Ovary (tissue), 9 donors: ENCODE measurements around the gene CDH11. TPM values are rescaled to one million over a fixed set of nuclear protein-coding genes. Genes with fewer than 3 reads are reported as not detected.

Experiments used
- DNase-seq, 5 donors: peaks; one replicate each; pipeline ENCODE4 v3.0.0-alpha.2; 2019 to 2020
- H3K27ac ChIP-seq, 2 donors: fragments of 200-600 bp; one replicate each; pipeline versions ENCODE4 v1.5.1 to v1.8.0; 2019 to 2022
- H3K27me3 ChIP-seq: fragments of 200-600 bp; one replicate; pipeline ENCODE4 v1.8.0; 2022
- H3K36me3 ChIP-seq: fragments of 200-600 bp; sonication (generic); one replicate; pipeline ENCODE4 v1.5.1; 2019
- H3K4me1 ChIP-seq: one replicate; pipeline ENCODE4 v1.8.1; 2013; ENCODE audit warnings: mild to moderate bottlenecking, moderate library complexity; ENCODE audit not compliant: insufficient read depth
- H3K4me3 ChIP-seq: fragments of 200-600 bp; sonication (generic); one replicate; pipeline ENCODE4 v1.5.1; 2017
- H3K9me3 ChIP-seq, 2 donors: fragments of 200-600 bp in 1 of 2; sonication (generic) in 1 of 2; one replicate each; pipeline versions ENCODE4 v1.5.1 to v1.8.1; 2013 to 2019; ENCODE audit warnings: mild to moderate bottlenecking in 1 of 2, moderate library complexity in 1 of 2
- CTCF ChIP-seq, 3 donors: fragments of 450-650 bp in 2 of 3; fragments of 200-600 bp in 1 of 3; IDR thresholded peaks; one replicate each; pipeline versions ENCODE4 v1.5.1 to v1.8.0; 2016 to 2022; ENCODE audit warnings: antibody characterized with exemption in 3 of 3, mild to moderate bottlenecking in 1 of 3
- EP300 ChIP-seq: sonication (generic); formaldehyde crosslinking; IDR thresholded peaks from one replicate; pipeline ENCODE4 v1.6.1; 2017; ENCODE audit warnings: antibody characterized with exemption
- POLR2A ChIP-seq: fragments of 450-650 bp; IDR thresholded peaks from one replicate; pipeline ENCODE4 v1.6.1; 2017; ENCODE audit warnings: antibody characterized with exemption, mild to moderate bottlenecking, moderate library complexity
- WGBS, 3 donors: extraction: QIAGEN DNeasy Blood & Tissue Kit in 1 of 3; methylation state at CpG; one replicate each; pipeline versions ENCODE4 v1.1.5 to v1.1.7; 2013 to 2017; 5-methylcytosine and 5-hydroxymethylcytosine counted together
- intact Hi-C, 4 donors: fragments of 100-400 bp; cut with DNase I; formaldehyde crosslinking; loops; one replicate each; pipeline versions ENCODE4 v1.11.0 to v1.15.1; 2022 to 2023
- polyA plus RNA-seq, 2 donors: library from polyadenylated mRNA; stranded (reverse); fragments of 200-250 nt in 1 of 2; fragments of 350-450 nt in 1 of 2; fragmentation: Illumina TruSeq in 1 of 2; extraction: RNeasy Lipid Tissue Mini Kit (QIAGEN cat#74804) in 1 of 2; gene quantifications; one replicate each; pipeline ENCODE4 v1.2.3, GENCODE V29; 2013 to 2014
- total RNA-seq, 7 donors: library from RNA; depleted of rRNA in 2 of 7; stranded (reverse); fragments of >200 nt in 2 of 7; fragmentation: NEBNext Ultra II Directional in 3 of 7; extraction: Animal tissue kit (Norgen Biotek cat#: 25700) in 3 of 7; gene quantifications; one replicate each; pipeline versions ENCODE4 v1.1.0 to v1.2.4, GENCODE V29; 2016 to 2023
- donor health status: DM: no; HTN: no; CAD: no; lungs with moderate emphysema.
- donor health status: DM: no; HTN: no; CAD: no.
- donor health status: Bipolar disorder and iron deficiency.
- donor health status: DM: yes; HTN: yes; CAD: no.
- donor health status: DM: no; HTN: no; CAD: no.
- donor health status: DM: yes; HTN: yes; CAD: no.

CDH11 gene
- total and polyA plus RNA-seq, 9 donors, result 118 to 858 (median 478) TPM

GRCh38 chr16:65116216-65116615, 5.6 kb downstream of the CDH11 start:
- TF ChIP-seq POLR2A (no peak), EP300 (no peak), CTCF (IDR thresholded peaks at IDR 0.05) (no peak)
- Histone ChIP-seq H3K4me3 (no peak overlapping the region), H3K9me3 (no peaks in the 10 kb centered on the region), H3K4me1 (peaks cover 12% of the 10 kb centered on the region), H3K27me3 (no peaks in the 10 kb centered on the region), H3K36me3 (no peaks in the 10 kb centered on the region), H3K27ac (no peak overlapping the region)
- intact Hi-C loops, result loop anchor here in 1 of 4 donors (5.0 kb wide), 1 partner anchor 134 kb away; no protein-coding TSS in a partner anchor
- 36 to 48% (median 40%) methylated on average over 4 of the region's 4 CpGs for WGBS, 3 donors
- DNase-seq, result no peak

GRCh38 chr16:65114527-65114926, 7.3 kb downstream of the CDH11 start:
- Histone ChIP-seq H3K27ac (no peak overlapping the region), H3K36me3 (no peaks in the 10 kb centered on the region), H3K4me3 (no peak overlapping the region), H3K9me3 (no peaks in the 10 kb centered on the region), H3K4me1 (peaks cover 14% of the 10 kb centered on the region), H3K27me3 (no peaks in the 10 kb centered on the region)
- DNase-seq, result no peak
- TF ChIP-seq POLR2A (no peak), CTCF (IDR thresholded peaks at IDR 0.05) (no peak), EP300 (no peak)
- WGBS, 3 donors, result 53 to 61% (median 59%) methylated on average over 9 of the region's 9 CpGs
- intact Hi-C loops, result no loop called here

GRCh38 chr16:65113441-65113840, 8.4 kb downstream of the CDH11 start:
- H3K27me3 ChIP-seq, result no peaks in the 10 kb centered on the region
- H3K4me3 ChIP-seq, result no peak overlapping the region
- no peaks in the 10 kb centered on the region for H3K9me3 ChIP-seq
- intact Hi-C loops, result no loop called here
- WGBS, 3 donors, result 80 to 85% (median 84%) methylated on average over 5 of the region's 5 CpGs
- no peak overlapping the region for H3K27ac ChIP-seq
- H3K4me1 ChIP-seq, result peaks cover 18% of the 10 kb centered on the region
- DNase-seq, result no peak
- no peaks in the 10 kb centered on the region for H3K36me3 ChIP-seq
- TF ChIP-seq CTCF (IDR thresholded peaks at IDR 0.05) (no peak), EP300 (no peak), POLR2A (no peak)

- no peaks in the 10 kb centered on the region for H3K9me3 ChIP-seq
- H3K27ac ChIP-seq, result no peak overlapping the region
- intact Hi-C loops, result no loop called here
Measured at GRCh38 chr16:65111306-65111705, 10.6 kb downstream of the CDH11 start.

More at GRCh38 chr16:65111306-65111705, 10.6 kb downstream of the CDH11 start:
- DNase-seq, result no peak
- peaks cover 19% of the 10 kb centered on the region for H3K4me1 ChIP-seq
- H3K27me3 ChIP-seq, result no peaks in the 10 kb centered on the region
- no peak overlapping the region for H3K4me3 ChIP-seq
- TF ChIP-seq EP300, result no peak
- no peak for TF ChIP-seq CTCF (IDR thresholded peaks at IDR 0.05)
- TF ChIP-seq POLR2A, result no peak
- WGBS, 3 donors, result 66 to 75% (median 71%) methylated on average over 5 of the region's 5 CpGs
- no peaks in the 10 kb centered on the region for H3K36me3 ChIP-seq
